HFF-Myc (cell line): ENCODE measurements around the gene CHEK1.

Experiments used
- DNase-seq: peaks from one replicate; pipeline ENCODE4 v3.0.0-alpha.2; 2011; ENCODE audit warnings: low read depth; ENCODE audit errors: extremely low read depth
- H3K4me3 ChIP-seq: replicated peaks from 2 replicates; pipeline ENCODE4 v1.5.1; 2011; ENCODE audit warnings: low read depth, mild to moderate bottlenecking, control low read depth, low read length
- CTCF ChIP-seq: IDR thresholded peaks from 2 replicates; pipeline ENCODE4 v1.5.1; 2012; ENCODE audit warnings: mild to moderate bottlenecking, low read depth, low read length, control low read depth; ENCODE audit errors: missing control alignments

Gene CHEK1

GRCh38 chr11:125625630-125626287 lies 796 bp downstream of the CHEK1 start:
- H3K4me3 ChIP-seq = peak overlapping the region; percentile 88
- DNase-seq = peak; percentile 82
- no peak for TF ChIP-seq CTCF

- peak; percentile 84 for DNase-seq
- TF ChIP-seq CTCF = peak; percentile 25
- H3K4me3 ChIP-seq = peak overlapping the region; percentile 88
These were observed 1.5 kb downstream of the CHEK1 start for GRCh38 chr11:125626288-125626950.

- H3K4me3 ChIP-seq = peak overlapping the region; percentile 88
- TF ChIP-seq CTCF = no peak
- no peak for DNase-seq
These were observed 2.4 kb downstream of the CHEK1 start for GRCh38 chr11:125627236-125627910.

- H3K4me3 ChIP-seq = no peak overlapping the region
- TF ChIP-seq CTCF = no peak
- no peak for DNase-seq
These were observed 12.9 kb downstream of the CHEK1 start for GRCh38 chr11:125637840-125638239.

GRCh38 chr11:125638315-125638714 lies 13.4 kb downstream of the CHEK1 start:
- no peak overlapping the region for H3K4me3 ChIP-seq
- no peak for TF ChIP-seq CTCF
- no peak for DNase-seq

GRCh38 chr11:125645871-125646270 lies 20.9 kb downstream of the CHEK1 start:
- no peak for TF ChIP-seq CTCF
- H3K4me3 ChIP-seq = no peak overlapping the region
- DNase-seq = no peak
